HG03432 (cell line): Measurements from ENCODE around the gene CEP192.
"Not testable (repeated sequence)": the region's sequence is repeated elsewhere in the genome, so short reads cannot be mapped to it uniquely, and the experiment has no call there.

Source experiments
- ATAC-seq: cut with Tn5 transposase; IDR thresholded peaks from one replicate; pipeline ENCODE4 v1.9.1; 2021; ENCODE audit warnings: mild to moderate bottlenecking, moderate library complexity; ENCODE audit not compliant: unreplicated experiment

The CEP192 gene

GRCh38 chr18:12991821-12992179 lies 638 bp downstream of the CEP192 start:
- no peak for ATAC-seq

DNA sequence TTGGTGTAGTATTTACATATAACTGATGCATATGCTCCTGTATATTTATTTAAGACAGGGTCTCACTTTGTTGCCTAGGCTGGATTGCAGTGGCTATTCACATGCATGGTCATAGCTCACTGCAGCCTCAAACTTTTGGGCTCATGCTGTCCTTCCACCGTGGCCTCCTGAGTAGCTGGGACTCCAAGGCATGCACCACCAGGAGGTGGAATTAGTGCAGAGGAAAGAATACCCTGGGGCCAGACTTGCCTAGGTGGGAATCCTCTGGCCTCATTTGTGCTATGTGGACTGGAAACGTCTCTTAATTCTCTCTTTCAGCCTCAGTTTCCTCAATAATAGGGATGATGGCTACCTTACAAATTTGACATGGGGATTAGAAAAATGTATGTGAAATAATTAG lies 2.3 kb downstream of the CEP192 start:
- ATAC-seq, result no peak

DNA sequence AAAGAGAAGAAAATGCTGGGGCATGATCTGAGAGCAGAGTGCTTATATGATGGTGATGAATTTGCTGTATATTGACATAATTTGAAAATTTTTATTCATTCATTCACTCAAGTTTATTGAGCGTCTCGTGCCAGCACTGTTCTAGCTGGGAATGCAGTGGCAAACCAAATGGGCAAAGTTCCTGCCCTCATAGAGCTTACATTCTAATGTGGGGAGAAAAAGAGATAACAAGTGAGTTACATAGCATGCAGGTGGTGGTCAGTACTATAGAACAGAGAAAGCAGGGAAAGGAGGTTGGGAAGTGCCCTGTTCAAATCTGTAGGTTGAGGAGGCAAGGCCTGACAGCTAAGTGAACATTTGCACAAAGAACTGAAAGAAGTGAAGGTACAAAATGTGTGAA lies 4.3 kb downstream of the CEP192 start:
- no peak for ATAC-seq

- no peak for ATAC-seq
Measured at GRCh38 chr18:12995952-12996477, 4.9 kb downstream of the CEP192 start.

GRCh38 chr18:12996661-12997292 lies 5.6 kb downstream of the CEP192 start:
- ATAC-seq, result no peak

DNA sequence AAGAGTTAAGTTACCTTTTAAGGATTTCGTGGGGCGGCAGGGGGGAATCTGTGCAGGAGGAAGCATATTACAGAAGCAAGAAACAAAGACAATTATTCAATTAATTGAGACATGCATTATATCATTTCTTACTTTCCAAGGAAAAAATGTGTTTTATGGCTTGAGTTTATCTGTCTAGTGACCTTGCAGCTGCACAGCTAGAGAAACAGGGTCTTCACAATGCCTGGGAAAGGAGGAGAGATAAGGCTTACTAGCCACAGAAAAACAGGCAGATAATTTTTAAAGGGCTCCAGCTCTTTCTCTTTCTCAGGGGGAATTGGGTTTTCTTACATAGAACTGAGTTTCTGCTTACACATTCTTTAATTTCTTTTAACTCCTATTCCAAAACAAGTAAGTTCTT lies 6.2 kb downstream of the CEP192 start:
- not testable (repeated sequence) for ATAC-seq

DNA sequence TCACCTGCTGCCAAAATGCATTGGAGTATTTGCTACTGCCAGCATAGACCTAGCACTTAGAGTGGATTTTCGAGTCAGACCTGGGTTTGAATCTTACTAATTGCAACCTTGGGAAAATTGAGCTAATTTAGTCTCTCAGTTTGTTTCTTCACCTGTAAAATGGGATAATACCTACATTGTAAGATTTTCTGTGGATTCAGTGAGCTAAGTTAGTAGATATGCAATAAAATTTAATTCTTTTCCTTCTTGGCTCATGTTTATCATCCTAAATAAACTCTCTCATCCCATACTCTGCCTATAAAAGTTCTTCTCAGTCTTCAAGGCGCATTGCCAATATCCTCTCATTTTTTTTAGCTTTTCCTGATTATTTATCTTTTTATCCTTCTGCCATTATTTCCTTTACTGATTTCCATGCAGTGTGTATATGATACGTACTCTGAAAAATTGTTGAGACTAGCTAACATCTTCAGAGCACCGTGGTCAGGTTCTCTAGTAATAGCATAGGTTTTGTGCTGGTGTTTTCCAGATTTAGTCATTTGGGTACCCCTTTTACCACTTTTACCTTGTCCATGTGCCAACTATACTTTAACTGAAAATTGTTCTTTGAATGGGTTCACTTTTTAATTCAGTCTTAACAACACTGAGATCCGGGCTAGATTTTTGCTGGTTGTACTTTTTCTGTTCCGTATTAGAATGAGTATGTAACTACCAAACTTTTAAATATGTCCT lies 7.3 kb downstream of the CEP192 start:
- peak; percentile 57 for ATAC-seq

DNA sequence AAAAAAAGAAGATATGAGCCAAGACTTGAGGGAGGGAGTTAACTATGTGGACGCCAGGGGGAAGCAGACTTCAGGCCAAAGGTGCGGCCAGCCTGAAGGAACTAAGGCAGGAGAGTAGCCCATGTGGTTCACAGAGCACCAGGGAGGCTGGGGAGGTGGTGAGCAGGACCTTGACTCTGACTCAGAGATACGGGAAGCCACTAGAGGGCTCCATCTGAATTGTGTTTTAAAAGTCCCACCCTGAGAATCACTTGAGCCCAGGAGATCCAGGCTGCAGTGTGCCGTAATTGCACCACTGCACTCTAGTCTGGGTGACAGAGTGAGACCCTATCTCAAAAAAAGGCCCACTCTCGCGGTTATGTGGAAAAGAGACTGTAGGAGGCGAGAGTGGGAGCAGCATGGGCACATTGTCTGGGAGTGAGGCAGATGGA lies 12.3 kb downstream of the CEP192 start:
- ATAC-seq, result no peak

GRCh38 chr18:13004396-13004795 lies 13.2 kb downstream of the CEP192 start:
- ATAC-seq, result no peak

DNA sequence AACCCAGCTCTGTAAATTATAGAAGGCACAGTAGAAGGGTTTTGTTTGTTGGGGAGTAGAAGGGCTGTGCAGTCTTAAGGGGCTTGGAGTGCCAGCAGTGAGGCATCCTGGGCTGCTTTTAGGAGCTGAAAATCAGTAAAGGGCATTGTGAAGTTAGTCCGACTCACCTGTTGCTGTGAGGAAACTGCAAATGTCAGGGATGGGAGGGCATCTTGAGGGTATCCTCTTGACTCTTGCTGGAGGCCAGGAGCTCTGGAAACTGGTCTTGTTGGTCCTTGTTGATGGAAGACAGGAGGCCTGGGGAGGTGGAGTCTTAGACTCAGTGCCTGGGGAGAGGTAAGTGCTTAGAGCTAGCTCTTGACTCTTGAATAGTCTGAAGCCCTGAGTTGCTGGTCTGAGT lies 14.1 kb downstream of the CEP192 start:
- ATAC-seq, result no peak

- no peak for ATAC-seq
Measured at GRCh38 chr18:13006531-13007247, 15.5 kb downstream of the CEP192 start.

- no peak for ATAC-seq
Measured at GRCh38 chr18:13007248-13007560, 16.0 kb downstream of the CEP192 start.

DNA sequence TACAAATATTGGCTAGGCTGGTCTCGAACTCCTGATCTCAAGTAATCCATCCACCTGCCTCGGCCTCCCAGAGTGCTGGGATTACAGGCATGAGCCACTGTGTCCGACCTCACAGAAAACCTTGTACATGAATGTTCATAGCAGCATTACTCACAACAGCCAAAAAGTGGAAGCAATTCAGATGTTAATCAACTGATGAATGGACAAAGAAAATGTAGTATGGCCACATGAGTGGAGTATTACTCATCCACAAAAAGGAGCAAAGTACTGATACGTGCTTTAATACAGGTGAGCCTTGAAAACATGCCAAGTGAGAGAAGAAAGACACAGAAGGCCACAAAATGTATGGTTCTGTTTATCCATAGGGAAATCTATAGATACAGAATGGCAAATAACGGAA lies 20.6 kb downstream of the CEP192 start:
- ATAC-seq, result no peak

GRCh38 chr18:13014232-13014631 lies 23.1 kb downstream of the CEP192 start:
- ATAC-seq, result no peak

GRCh38 chr18:13014818-13015217 lies 23.7 kb downstream of the CEP192 start:
- no peak for ATAC-seq

GRCh38 chr18:13017247-13017875 lies 26.2 kb downstream of the CEP192 start:
- no peak for ATAC-seq

GRCh38 chr18:13018374-13018773 lies 27.2 kb downstream of the CEP192 start:
- no peak for ATAC-seq

GRCh38 chr18:13019301-13019700 lies 28.1 kb downstream of the CEP192 start:
- ATAC-seq, result peak; percentile 61

DNA sequence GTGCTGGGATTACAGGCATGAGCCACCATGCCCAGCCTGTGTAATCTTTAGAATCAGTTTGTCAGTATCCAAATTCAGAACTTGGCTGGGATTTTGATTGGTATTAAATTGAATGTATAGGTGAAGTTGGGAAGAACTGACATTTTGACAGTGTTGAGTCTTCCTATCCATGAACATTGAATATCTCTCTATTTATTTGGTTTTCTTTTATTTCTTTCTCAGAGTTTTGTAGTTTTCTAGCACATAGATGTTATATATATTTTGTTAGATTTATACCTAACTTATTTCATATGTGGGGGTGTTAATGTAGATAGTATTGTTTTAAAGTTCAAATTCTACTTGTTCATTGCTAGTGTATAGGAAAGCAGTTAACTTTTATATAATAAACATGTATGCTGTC lies 31.5 kb downstream of the CEP192 start:
- ATAC-seq, result no peak

DNA sequence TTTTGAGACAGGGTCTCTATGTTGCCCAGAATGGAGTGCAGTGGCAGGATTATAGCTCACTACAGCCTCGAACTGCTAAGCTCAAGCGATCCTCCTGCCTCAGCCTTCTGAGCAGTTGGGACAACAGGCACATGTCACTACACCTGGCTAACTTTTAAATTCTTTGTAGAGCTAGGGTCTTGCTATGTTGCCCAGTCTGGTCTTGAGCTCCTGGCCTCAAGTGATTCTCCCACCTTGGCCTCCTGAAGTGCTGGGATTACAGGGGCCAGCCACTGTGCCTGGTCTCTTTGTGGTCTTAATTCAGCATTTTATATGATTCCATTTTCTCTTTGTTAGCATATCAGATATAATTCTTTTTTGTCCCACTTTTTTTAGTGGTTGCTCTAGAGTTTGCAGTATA lies 34.1 kb downstream of the CEP192 start:
- no peak for ATAC-seq

DNA sequence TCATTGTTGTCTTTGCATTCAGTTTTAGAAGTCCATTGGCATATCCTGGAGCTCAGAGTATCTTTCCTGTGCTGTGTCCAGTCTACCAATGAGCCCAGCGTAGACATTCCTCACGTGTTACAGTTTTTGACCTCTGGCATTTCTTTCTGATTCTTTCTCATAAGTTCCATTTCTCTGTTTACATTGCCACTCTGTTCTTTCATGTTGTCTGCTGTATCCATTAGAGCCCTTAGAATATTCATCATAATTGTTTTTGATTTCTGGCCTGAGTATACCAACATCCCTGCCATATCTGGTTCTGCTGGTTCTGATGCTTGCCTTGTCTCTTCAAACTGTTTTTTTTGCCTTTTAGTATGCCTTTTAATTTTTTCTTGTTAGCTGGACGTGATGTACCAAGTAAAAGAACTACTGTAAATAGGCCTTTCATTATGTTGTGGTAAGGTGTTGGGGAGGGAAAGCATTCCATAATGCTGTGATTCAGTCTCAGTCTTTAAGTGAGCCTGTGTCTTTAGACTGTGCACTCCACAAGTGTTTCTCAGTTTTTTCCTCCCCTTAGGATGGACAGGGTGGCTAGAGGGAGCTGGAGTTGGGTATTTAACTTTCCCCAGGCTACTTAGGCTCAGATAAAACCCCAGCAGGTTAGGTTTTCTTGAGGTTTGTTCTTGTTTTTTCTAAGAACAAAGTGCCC lies 35.6 kb downstream of the CEP192 start:
- no peak for ATAC-seq
